GM19240 (cell line): ENCODE data around the gene SLC31A2.

ENCODE experiments used
- DNase-seq: peaks from one replicate; pipeline ENCODE4 v3.0.0; 2011; ENCODE audit warnings: low spot score; ENCODE audit not compliant: insufficient read length

SLC31A2 gene

GRCh38 chr9:113185271-113185670 is 34.5 kb downstream of the SLC31A2 start:
- no peak for DNase-seq

- DNase-seq, result no peak
Observed at GRCh38 chr9:113186137-113186755, 35.4 kb downstream of the SLC31A2 start.

- DNase-seq, result no peak
Observed at GRCh38 chr9:113187929-113188595, 37.3 kb downstream of the SLC31A2 start.

- no peak for DNase-seq
Observed at GRCh38 chr9:113192455-113192854, 41.6 kb downstream of the SLC31A2 start.

DNA sequence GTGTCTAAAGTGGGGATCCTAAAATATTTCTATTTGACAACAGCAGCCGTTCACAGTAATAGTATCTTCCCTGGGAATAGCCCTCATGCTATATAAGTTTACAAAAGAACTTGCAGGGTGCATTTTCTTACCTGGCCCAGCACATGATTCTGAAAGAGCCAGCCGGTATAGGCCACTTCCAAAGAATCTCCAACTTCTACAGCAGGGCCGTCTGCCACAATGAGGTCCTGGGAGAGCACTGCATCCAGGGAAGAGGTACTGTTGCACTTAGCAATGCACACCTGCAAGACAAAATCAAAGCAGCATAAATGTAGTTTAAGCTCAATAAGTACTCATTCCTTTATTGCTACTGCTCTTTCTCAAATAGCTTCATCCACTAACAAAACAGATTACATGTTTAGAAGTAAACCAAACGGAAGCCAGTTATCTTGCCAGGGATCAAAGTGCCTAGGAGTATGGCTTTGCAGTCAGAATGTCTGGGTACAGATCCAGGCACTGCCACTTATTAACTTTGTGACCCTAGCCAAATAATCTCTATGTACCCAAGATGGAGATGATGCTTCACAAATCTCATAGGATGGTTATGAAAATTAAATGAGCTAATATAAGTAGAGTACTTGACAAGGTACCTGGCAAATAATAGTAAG is 49.0 kb downstream of the SLC31A2 start:
- DNase-seq, result no peak

- DNase-seq, result no peak
Observed at GRCh38 chr9:113205432-113205831, 54.6 kb downstream of the SLC31A2 start.

GRCh38 chr9:113205861-113206260 is 55.1 kb downstream of the SLC31A2 start:
- no peak for DNase-seq

- DNase-seq, result no peak
Observed at GRCh38 chr9:113210815-113211214, 60.0 kb downstream of the SLC31A2 start.
